ENCODE data around the gene OSBPL6. TPM values are rescaled to one million over a fixed set of nuclear protein-coding genes. Genes with fewer than 3 reads are reported as not detected.
A peak's percentile ranks its signal among the peaks of the same experiment; 100 is the strongest.

Gene OSBPL6
- total and polyA plus RNA-seq, 2 of the 13 experiments (the other 11 are each of a cell fraction or from before 2014, with no cell fraction given): 0.03 to 0.11 TPM

GRCh38 chr2:178450524-178450773 lies 256.1 kb downstream of the OSBPL6 start (continued):
- TF ChIP-seq, protein P1, sequence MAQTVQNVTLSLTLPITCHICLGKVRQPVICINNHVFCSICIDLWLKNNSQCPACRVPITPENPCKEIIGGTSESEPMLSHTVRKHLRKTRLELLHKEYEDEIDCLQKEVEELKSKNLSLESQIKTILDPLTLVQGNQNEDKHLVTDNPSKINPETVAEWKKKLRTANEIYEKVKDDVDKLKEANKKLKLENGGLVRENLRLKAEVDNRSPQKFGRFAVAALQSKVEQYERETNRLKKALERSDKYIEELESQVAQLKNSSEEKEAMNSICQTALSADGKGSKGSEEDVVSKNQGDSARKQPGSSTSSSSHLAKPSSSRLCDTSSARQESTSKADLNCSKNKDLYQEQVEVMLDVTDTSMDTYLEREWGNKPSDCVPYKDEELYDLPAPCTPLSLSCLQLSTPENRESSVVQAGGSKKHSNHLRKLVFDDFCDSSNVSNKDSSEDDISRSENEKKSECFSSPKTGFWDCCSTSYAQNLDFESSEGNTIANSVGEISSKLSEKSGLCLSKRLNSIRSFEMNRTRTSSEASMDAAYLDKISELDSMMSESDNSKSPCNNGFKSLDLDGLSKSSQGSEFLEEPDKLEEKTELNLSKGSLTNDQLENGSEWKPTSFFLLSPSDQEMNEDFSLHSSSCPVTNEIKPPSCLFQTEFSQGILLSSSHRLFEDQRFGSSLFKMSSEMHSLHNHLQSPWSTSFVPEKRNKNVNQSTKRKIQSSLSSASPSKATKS (CRISPR knock-in tag; IDR thresholded peaks at IDR 0.05): no peak
- no peak for TF ChIP-seq YEATS4 (CRISPR knock-in tag; IDR thresholded peaks at IDR 0.05; ENCODE audit: borderline replicate concordance)
- no peak for TF ChIP-seq ZNF547 (CRISPR knock-in tag; IDR thresholded peaks at IDR 0.05)
- TF ChIP-seq LCORL (IDR thresholded peaks at IDR 0.05): no peak
- TF ChIP-seq LCORL (CRISPR knock-in tag; IDR thresholded peaks at IDR 0.05): no peak
- TF ChIP-seq PLRG1 (conservative IDR thresholded peaks at IDR 0.05): no peak
- TF ChIP-seq HOXA7 (CRISPR knock-in tag; IDR thresholded peaks at IDR 0.05): no peak
- TF ChIP-seq ZNF574 (CRISPR knock-in tag; IDR thresholded peaks at IDR 0.05): no peak
- no peak for TF ChIP-seq PHB2 (IDR thresholded peaks at IDR 0.05; ENCODE audit: partially characterized antibody)
- TF ChIP-seq TGIF2 (CRISPR knock-in tag; IDR thresholded peaks at IDR 0.05): no peak
- 0 out of 2 replicates have a peak, but pooled peaks have one; percentile 3 for TF ChIP-seq KDM5B (CRISPR knock-in tag; IDR thresholded peaks at IDR 0.05; ENCODE audit: borderline replicate concordance)
- TF ChIP-seq, protein P2, sequence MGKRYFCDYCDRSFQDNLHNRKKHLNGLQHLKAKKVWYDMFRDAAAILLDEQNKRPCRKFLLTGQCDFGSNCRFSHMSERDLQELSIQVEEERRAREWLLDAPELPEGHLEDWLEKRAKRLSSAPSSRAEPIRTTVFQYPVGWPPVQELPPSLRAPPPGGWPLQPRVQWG (CRISPR knock-in tag; IDR thresholded peaks at IDR 0.05; ENCODE audit: borderline replicate concordance, low read depth): no peak
- no peak for TF ChIP-seq ZBTB46 (CRISPR knock-in tag; IDR thresholded peaks at IDR 0.05; ENCODE audit: borderline replicate concordance)
- TF ChIP-seq ZNF333 (CRISPR knock-in tag; IDR thresholded peaks at IDR 0.05; ENCODE audit: borderline replicate concordance): no peak
- no peak for TF ChIP-seq ZBTB38 (CRISPR knock-in tag; IDR thresholded peaks at IDR 0.05)
- no peak for TF ChIP-seq GPN1 (CRISPR knock-in tag; IDR thresholded peaks at IDR 0.05; ENCODE audit: borderline replicate concordance)
- TF ChIP-seq, protein P3, sequence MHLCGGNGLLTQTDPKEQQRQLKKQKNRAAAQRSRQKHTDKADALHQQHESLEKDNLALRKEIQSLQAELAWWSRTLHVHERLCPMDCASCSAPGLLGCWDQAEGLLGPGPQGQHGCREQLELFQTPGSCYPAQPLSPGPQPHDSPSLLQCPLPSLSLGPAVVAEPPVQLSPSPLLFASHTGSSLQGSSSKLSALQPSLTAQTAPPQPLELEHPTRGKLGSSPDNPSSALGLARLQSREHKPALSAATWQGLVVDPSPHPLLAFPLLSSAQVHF (CRISPR knock-in tag; IDR thresholded peaks at IDR 0.05): no peak
- TF ChIP-seq, protein P4, sequence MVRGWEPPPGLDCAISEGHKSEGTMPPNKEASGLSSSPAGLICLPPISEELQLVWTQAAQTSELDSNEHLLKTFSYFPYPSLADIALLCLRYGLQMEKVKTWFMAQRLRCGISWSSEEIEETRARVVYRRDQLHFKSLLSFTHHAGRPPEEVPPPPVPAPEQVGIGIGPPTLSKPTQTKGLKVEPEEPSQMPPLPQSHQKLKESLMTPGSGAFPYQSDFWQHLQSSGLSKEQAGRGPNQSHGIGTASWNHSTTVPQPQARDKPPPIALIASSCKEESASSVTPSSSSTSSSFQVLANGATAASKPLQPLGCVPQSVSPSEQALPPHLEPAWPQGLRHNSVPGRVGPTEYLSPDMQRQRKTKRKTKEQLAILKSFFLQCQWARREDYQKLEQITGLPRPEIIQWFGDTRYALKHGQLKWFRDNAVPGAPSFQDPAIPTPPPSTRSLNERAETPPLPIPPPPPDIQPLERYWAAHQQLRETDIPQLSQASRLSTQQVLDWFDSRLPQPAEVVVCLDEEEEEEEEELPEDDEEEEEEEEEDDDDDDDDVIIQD (CRISPR knock-in tag; IDR thresholded peaks at IDR 0.05; ENCODE audit: low read depth): no peak
- TF ChIP-seq HES4 (CRISPR knock-in tag; IDR thresholded peaks at IDR 0.05; ENCODE audit: borderline replicate concordance): no peak; the same call in 1 of the 2 replicates
- 0 out of 2 replicates have a peak, but pooled peaks have one; percentile 10 for TF ChIP-seq ZNF205 (CRISPR knock-in tag; IDR thresholded peaks at IDR 0.05)
- TF ChIP-seq PTBP1 (IDR thresholded peaks at IDR 0.05; ENCODE audit: low read depth, low read length, poor library complexity, severe bottlenecking): no peak
- TF ChIP-seq KAT7 (CRISPR knock-in tag; IDR thresholded peaks at IDR 0.05; ENCODE audit: borderline replicate concordance): peak; percentile 79; the same call in 1 of the 2 replicates
- no peak for TF ChIP-seq PAX8 (CRISPR knock-in tag; IDR thresholded peaks at IDR 0.05; ENCODE audit: borderline replicate concordance)
